Naive B cell (primary cell): ENCODE data around the gene MT1HL1. TPM values are rescaled to one million over a fixed set of nuclear protein-coding genes. Genes with fewer than 3 reads are reported as not detected.

ENCODE experiments used
- polyA plus RNA-seq, 6 donors: library from polyadenylated mRNA; unstranded; fragments of 300-500 nt; fragmentation: Illumina TruSeq; gene quantifications; one replicate each; pipeline ENCODE4 v1.2.3, GENCODE V29; 2021; ENCODE audit warnings: low read depth in 6 of 6

Gene MT1HL1
- polyA plus RNA-seq, 6 donors from 2014 or later, result not detected

Other genes with a start within 250 kb of the MT1HL1 start
- 10 to 100 TPM in 4 of 6 donors, 1 to 10 TPM in 2; 5.2 to 17.9 (median 14.7) TPM for gene MTR, start 209.1 kb downstream of the MT1HL1 start, polyA plus RNA-seq
- gene RYR2, start 37.7 kb upstream of the MT1HL1 start, polyA plus RNA-seq, result under 1 TPM in 1 of 6 donors, not detected in 5; 0.09 TPM